ENCODE results near the gene FGB.

DNA sequence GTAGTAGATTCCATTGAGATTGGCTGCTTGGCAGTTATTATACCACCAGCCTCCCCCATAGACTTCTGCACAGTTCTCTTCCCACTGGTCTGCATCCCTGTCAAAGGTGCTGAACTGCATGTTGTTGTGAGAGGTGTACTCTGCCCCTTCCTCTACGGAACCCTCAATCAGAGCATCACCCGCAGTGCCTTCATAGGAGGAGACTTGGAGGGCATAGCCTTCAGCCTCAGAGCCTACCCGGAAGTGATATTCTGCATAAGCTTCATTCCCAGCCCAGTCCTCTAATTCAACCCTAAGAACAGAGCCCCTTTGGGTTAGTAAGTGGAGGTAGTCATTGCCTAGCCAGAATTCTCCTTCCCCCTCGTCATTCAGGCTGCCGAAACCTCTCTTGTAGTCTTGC lies 21.4 kb downstream of the FGB start:
- TF ChIP-seq POLR2A (IDR thresholded peaks at IDR 0.05; ENCODE audit: low read depth, low read length) (no peak), POLR2AphosphoS5 (IDR thresholded peaks at IDR 0.05; ENCODE audit: low read depth, low read length) (no peak)
